Measurements from ENCODE around the gene TTC7B.

Gene TTC7B

DNA sequence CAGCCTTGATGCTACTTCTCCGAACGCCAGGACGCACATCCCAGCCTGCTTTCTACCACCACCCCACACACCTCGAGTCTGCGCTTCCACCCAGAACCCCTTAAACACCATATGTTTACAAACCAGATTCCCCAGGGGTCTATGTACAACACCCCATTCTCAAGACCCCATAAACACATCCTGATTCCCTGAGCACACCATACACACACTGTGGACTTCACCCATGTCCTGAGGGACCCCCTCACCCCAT lies 733 bp downstream of the TTC7B start:
- no peaks in the 10 kb centered on the region for H4K20me1 ChIP-seq (ENCODE audit: low read depth, low read length)
- H2AFZ ChIP-seq (ENCODE audit: low read depth, low read length, severe bottlenecking) = no peak overlapping the region
- no peaks in the 10 kb centered on the region for H3K27me3 ChIP-seq (ENCODE audit: low read length)
- no peak overlapping the region for H3K4me3 ChIP-seq (ENCODE audit: insufficient read depth, low read length, poor library complexity, severe bottlenecking)
- H3K79me2 ChIP-seq (ENCODE audit: insufficient read depth, low read length) = no peaks in the 10 kb centered on the region
- H3K9ac ChIP-seq (ENCODE audit: low read length) = no peak overlapping the region
- H3K36me3 ChIP-seq (ENCODE audit: low read length) = no peaks in the 10 kb centered on the region
- no peaks in the 10 kb centered on the region for H3K9me2 ChIP-seq (replicated peaks; ENCODE audit: insufficient read depth, low read length)
- TF ChIP-seq EZH2phosphoT487 (conservative IDR thresholded peaks at IDR 0.05; ENCODE audit: low read length) (no peak), CTCF (IDR thresholded peaks at IDR 0.05; ENCODE audit: insufficient read depth, low read length, poor library complexity, severe bottlenecking) (no peak)
- no peaks in the 10 kb centered on the region for H3K9me3 ChIP-seq (ENCODE audit: insufficient read depth, low read length)
- no peak overlapping the region for H3K27ac ChIP-seq (ENCODE audit: low read depth, low read length)
- no peak overlapping the region for H3K4me2 ChIP-seq (ENCODE audit: low read depth, low read length, poor library complexity, severe bottlenecking)
- H3F3A ChIP-seq (ENCODE audit: insufficient read depth) = no peaks in the 10 kb centered on the region

DNA sequence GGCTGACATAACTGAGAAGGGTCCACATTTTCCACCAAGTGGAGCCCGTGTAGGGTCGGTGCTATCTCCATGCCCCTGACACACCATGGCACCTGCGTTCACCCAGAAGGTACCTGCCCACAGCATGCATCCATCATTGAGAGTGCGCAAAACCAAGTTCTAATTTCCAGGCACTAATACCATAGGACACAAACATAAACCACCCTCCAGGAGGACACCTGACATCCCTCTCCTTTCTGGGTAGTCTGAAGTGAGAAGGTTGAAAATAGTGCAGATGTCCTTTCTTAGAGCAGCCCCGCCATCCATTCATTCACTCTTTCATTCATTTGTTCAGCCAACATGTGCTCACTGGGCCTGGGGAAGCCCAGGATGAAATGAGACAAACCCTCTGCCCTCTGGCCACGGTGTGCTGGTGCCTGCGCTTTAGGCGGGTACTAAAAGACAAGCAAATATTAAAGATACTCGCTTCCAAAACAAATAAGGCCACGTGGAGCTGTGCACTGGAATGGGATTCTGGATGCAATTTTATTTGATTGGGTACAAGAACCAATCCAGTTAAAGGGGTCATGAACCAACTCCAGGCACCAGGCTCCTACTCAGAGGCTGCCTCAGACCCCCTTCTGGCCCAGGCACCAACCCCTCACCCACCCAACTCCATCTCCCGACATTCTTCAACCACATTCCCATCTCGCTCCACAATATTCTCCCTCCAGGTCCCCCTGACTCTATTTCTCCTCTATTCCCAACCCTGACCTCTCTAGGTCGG lies 1.2 kb downstream of the TTC7B start:
- H3K27me3 ChIP-seq (ENCODE audit: low read length) = no peaks in the 10 kb centered on the region
- no peak overlapping the region for H3K4me3 ChIP-seq (ENCODE audit: insufficient read depth, low read length, poor library complexity, severe bottlenecking)
- H3K27ac ChIP-seq (ENCODE audit: low read depth, low read length) = no peak overlapping the region
- H3K9me3 ChIP-seq (ENCODE audit: insufficient read depth, low read length) = no peaks in the 10 kb centered on the region
- no peaks in the 10 kb centered on the region for H3K9me2 ChIP-seq (replicated peaks; ENCODE audit: insufficient read depth, low read length)
- no peak overlapping the region for H2AFZ ChIP-seq (ENCODE audit: low read depth, low read length, severe bottlenecking)
- no peaks in the 10 kb centered on the region for H3K36me3 ChIP-seq (ENCODE audit: low read length)
- H4K20me1 ChIP-seq (ENCODE audit: low read depth, low read length) = no peaks in the 10 kb centered on the region
- H3K4me2 ChIP-seq (ENCODE audit: low read depth, low read length, poor library complexity, severe bottlenecking) = no peak overlapping the region
- H3F3A ChIP-seq (ENCODE audit: insufficient read depth) = no peaks in the 10 kb centered on the region
- TF ChIP-seq CTCF (IDR thresholded peaks at IDR 0.05; ENCODE audit: insufficient read depth, low read length, poor library complexity, severe bottlenecking) = no peak
- no peak for TF ChIP-seq EZH2phosphoT487 (conservative IDR thresholded peaks at IDR 0.05; ENCODE audit: low read length)
- no peak overlapping the region for H3K9ac ChIP-seq (ENCODE audit: low read length)
- no peaks in the 10 kb centered on the region for H3K79me2 ChIP-seq (ENCODE audit: insufficient read depth, low read length)

DNA sequence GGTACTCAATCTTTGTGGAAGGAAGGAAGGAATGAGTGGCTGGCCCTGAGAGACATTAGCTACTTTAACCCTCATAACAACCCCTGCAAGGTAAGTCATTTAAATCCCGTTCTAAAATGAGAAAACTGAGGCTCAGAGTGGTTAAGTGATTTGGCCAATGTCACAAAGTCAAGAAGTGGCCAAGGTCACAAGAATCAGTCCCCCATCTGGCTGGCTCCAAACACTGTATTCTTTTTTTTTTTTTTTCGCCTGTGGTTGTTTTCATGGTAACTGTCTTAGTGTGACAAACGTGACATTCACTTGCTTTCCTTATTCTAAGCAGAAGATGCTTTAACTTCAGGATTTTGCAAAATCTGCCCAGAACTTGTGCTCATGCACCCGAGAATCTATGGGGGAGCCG lies 2.8 kb downstream of the TTC7B start:
- Histone ChIP-seq H3K36me3 (ENCODE audit: low read length) (no peaks in the 10 kb centered on the region), H3K9me3 (ENCODE audit: insufficient read depth, low read length) (no peaks in the 10 kb centered on the region), H3K9me2 (replicated peaks; ENCODE audit: insufficient read depth, low read length) (no peaks in the 10 kb centered on the region), H3K79me2 (ENCODE audit: insufficient read depth, low read length) (no peaks in the 10 kb centered on the region), H3K4me3 (ENCODE audit: insufficient read depth, low read length, poor library complexity, severe bottlenecking) (no peak overlapping the region), H2AFZ (ENCODE audit: low read depth, low read length, severe bottlenecking) (no peak overlapping the region), H3K4me2 (ENCODE audit: low read depth, low read length, poor library complexity, severe bottlenecking) (no peak overlapping the region), H3F3A (ENCODE audit: insufficient read depth) (no peaks in the 10 kb centered on the region), H3K27ac (ENCODE audit: low read depth, low read length) (no peak overlapping the region), H4K20me1 (ENCODE audit: low read depth, low read length) (no peaks in the 10 kb centered on the region), H3K9ac (ENCODE audit: low read length) (no peak overlapping the region), H3K27me3 (ENCODE audit: low read length) (no peaks in the 10 kb centered on the region)
- TF ChIP-seq EZH2phosphoT487 (conservative IDR thresholded peaks at IDR 0.05; ENCODE audit: low read length) = no peak
- TF ChIP-seq CTCF (IDR thresholded peaks at IDR 0.05; ENCODE audit: insufficient read depth, low read length, poor library complexity, severe bottlenecking) = no peak

All from SU-DHL-6 (cell line).